ENCODE measurements around the gene ELMOD3.
"Not testable (repeated sequence)": the region's sequence is repeated elsewhere in the genome, so short reads cannot be mapped to it uniquely, and the experiment has no call there.

The ELMOD3 gene

DNA sequence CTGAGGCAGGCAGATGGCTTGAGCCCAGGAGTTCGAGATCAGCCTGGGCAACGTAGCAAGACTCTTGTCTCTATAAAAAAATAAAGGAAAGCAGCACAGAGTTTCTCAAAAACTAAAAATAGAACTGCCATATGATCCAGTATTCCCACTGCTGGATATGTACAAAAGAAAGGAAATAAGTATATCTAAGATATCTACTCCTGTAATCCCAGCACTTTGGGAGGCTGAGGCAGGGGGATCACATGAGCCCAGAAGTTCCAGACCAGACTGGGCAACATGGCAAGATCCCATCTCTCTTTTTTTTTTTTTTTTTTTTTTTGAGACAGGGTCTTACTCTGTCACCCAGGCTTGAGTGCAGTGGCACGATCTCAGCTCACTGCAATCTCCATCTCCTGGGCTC, 24.9 kb upstream of the ELMOD3 start:
- DNase-seq (ENCODE audit: low spot score): not testable (repeated sequence)

DNA sequence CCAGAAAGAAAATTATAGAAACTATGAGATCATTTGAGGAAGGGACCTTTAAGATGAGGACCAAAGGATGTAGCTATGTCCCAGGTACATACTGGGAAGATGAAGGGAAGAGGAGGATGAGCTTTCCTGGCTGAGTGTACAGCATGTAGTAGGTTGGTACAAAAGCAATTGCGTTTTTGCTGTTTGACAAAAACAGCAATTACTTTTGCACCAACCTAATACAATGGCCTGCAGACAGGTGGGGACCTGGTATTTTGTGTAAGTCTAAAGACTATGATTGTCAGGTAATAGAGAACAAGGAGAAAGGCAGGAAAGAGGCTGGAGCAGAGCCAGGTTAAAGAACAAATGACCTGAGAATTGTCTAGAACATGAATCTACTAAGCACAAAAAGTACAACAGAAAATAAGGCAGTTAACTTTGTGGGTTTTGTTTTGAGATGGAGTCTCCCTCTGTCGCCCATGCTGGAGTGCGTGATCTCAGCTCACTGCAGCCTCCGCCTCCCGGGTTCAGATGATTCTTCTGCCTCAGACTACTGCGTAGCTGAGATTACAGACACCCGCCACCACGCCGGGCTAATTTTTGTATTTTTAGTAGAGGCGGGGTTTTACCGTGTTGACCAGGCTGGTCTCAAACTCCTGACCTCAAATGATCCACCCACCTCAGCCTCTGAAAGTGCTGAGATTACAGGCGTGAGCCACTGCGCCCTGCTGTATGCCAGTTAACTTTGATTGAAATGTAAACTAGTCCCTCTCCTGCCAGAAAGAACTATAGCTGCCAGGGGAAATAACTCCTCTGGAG, 23.5 kb upstream of the ELMOD3 start:
- no peak for DNase-seq (ENCODE audit: low spot score)

DNA sequence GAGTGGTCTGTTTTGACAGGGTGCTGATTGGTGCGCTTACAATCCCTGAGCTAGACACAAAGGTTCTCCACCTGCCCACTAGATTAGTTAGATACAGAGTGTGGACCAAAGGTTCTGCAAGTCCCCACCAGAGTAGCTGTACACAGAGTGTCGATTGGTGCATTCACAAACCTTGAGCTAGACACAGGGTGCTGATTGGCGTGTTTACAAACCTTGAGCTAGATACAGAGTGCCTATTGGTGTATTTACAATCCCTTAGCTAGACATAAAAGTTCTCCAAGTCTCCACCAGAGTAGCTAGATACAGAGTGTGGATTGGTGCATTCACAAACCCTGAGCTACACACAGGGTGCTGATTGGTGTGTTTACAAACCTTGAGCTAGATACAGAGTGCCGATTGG, 20.7 kb upstream of the ELMOD3 start:
- not testable (repeated sequence) for DNase-seq (ENCODE audit: low spot score)

DNA sequence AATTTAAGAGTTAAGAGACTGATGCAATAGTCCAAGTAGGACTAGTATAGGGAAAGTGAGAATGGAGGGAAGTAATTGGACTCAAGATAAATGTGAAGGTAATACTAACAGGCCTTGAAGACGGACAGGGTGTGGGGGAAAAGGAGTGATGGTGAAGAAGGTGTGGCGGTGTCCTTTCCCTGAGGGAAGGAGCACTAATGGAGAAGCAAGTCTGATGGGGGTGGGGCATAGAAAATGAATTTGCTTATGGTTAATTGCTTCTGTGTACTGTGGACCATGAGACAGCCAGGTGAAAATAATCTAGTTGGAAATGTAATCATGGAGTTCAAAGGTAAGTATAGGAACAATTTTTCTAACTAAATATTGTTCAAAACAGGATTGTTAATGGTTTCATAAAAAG, 19.6 kb upstream of the ELMOD3 start:
- DNase-seq (ENCODE audit: low spot score): no peak

DNA sequence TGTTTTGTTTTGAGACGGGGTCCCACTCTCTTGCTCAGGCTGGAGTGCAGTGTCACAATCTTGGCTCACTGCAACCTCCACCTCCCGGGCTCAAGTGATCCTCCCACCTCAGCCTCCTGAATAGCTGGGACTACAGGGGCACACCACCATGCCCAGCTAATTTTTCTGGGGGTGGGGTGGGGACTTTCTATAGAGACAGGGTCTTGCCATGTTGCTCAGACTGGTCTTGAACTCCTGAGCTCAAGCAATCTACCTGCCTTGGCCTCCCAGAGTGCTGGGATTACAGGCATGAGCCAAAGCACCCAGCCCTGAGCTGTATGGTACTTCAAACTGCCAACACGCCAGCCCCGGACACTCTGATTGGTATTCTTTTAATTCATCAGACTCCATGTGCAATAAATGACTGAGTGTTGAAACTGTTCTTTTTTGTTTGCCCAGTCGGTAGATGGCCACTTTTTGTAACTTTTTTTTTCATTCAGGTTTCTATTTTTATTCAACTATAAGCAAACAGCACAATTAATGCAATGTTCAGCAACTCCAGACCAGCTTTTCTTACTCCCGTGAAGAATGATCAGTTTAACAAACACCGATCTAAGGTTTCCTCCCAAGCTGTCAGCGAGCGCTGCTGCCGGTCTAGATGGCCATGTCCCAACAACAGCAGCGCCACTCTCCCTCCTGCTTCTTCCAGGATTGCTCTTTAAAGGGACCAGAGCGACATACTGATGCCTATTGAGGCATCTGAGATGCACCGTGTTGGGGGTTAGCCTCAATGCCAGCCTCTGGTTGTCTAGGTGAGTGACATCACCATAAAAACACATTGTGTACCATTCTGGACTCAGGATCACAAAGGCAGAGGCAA, 14.3 kb upstream of the ELMOD3 start:
- no peak for DNase-seq (ENCODE audit: low spot score)

DNA sequence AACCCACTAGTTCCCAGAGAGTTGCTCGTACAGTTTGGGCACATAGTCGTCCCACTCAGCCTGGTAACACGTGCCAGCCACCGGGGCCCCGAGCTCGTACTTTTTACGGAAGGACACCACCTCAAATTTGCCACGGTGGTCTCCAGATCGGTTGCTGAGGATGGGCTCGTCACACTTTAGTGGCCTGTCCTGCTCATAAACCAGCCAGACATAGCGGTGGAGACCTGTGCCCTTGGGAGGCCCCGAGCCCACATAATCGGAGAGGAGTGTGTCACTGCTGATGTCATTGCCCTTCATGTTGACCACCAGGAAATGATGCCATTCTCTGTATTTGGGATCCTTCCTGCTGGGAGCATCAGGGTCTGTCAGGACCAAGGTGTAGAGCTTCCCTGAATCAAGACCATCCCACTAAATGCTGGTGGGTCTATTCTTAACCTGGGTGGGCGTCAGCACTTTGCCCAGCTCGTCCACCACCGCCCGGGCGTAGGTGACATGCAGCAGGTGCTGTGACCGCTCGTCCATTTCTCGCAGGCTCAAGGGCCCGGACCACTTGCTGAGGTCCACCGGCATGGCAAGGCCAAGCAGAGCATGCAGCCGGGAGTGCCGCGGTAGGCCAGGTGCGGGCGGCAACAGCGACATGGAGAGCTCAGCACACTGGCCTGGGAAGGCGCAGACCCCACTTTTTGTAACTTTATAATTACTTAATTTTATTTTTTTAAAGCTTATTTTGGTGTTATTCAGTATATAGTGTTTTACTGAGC, 13.1 kb upstream of the ELMOD3 start:
- DNase-seq (ENCODE audit: low spot score): no peak

DNA sequence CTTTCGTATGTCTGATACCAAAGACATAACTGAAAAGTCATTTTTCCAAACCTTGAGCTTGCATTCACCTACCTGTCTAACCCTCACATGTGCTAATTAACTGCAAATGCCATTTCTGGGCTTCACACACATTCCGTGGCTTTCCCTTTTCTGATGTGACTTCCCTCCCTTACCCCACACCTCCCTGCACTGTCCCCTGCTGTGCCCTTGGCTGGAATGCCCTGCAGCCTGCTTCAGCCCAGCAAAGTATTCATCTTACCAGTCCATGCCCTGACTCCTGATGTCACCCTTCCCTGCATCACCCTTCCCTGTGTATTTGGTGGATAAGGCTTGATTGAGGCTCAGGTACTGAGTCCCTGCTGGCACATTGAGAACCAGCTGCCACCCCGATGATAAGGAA, 12.4 kb upstream of the ELMOD3 start:
- DNase-seq (ENCODE audit: low spot score): no peak

DNA sequence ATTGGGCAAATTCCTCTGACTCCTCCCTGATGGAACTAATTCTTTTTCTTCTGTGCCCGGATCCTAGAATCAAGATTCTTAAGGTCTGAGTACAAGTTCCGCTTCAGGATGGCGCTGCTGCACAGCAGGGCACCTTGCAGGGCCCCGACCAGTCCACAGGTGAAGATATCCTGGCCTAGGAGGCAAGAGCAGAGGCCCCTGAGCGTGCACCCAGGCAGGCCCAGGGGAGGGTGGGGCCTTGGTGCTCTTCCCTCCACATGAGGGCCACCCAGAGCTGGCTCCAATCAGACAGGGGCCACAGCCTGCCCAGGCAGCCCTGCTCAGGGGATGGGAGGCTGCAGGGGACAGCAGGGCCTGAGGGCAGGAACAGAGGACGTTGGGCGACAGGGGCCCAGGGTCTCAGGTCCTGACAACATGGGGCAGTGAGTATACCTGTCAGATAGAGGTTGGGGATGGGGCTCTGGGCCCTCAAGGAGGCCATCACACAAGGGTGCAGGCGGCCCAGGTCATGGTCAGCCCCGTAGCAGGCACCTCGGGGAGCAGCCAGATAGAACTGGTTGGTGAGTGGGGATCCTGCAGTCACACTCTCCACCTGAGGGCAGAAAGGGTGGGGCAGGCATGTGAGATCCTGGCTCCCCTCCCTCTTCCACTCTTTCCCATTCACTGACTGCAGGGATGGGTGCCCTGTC, 11.2 kb upstream of the ELMOD3 start:
- not testable (repeated sequence) for DNase-seq (ENCODE audit: low spot score)

DNA sequence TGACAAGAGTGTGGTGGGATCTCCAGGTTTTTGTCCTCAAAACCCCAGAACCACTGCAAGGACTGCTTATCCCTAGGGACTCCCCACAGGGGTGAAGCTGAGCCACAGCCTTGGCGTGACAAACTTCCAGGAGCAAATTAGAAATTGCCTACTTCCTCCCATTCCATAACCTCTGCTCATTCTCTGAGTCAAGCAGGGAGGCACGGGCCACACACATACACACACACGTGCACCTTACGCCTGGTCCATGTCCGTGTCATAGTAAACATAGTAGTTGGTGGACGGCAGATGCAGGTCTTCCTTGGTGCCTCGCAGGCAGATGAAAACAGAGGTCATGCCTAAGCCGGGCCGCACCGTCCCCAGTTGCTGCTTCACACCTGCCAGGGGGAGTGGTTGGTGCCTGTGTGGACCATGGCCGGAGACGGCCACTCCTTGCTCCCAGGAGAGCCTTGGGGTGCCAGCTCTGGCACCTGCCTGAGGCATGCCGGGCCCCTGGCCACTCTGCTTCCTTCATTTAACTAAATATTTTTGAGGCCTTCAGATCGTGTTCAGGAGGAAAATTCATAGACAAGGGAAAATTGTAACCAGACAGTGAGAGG, 10.1 kb upstream of the ELMOD3 start:
- DNase-seq (ENCODE audit: low spot score): no peak

DNA sequence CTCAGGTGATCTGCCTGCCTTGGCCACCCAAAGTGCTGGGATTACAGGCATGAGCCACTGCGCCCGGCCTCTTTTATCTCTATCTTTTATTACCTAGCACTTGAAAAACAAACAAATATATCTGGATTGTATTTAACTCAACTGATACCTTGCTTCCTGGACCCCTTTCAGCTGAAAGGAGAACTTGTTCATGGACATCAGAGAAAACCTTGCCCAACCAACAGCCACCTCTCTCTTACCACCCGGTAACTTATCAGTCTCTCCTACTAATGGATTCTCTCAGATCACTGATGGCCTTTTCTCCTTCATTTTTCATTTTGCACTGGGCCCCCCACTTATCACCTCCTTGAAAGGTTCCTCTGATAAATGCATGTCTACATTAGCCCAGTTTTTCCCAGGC, 7.0 kb upstream of the ELMOD3 start:
- no peak for DNase-seq (ENCODE audit: low spot score)

DNA sequence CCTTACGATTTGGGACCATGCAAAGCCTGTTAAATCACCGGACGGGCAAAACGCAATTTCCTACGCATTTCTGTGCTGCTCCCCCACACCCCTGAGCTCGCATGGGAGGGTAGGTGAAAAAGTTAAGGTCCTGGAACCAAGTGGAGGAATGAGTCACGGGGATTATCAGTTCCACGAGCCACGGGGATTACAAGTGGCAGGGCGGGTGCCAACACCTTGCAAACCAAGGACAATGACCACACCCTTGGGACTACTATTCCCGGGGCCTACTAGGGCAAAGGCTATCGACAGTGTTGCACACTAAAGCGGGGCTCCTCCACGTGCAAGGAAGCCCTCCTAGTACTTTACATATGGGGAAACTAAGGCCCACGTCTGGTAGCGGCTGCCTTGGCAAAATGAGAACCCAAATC, 688 bp upstream of the ELMOD3 start:
- DNase-seq (ENCODE audit: low spot score): no peak

DNA sequence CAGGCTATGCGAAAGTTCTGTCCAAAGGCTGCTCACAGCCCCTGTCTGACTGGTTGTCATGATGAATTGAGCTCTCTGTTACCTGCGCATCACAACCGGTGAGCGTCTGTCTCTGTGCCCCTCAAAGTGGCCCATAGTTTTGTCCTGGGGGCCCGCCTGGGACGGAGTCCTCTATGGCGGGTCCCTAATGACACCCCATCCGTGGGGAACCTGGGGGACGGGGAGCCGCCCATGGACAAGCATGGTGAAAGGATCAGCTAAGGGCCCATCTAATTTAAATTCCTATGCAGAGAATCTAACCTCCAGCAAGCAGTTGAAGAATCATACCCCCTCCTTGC, 473 bp downstream of the ELMOD3 start:
- no peak for DNase-seq (ENCODE audit: low spot score)

DNA sequence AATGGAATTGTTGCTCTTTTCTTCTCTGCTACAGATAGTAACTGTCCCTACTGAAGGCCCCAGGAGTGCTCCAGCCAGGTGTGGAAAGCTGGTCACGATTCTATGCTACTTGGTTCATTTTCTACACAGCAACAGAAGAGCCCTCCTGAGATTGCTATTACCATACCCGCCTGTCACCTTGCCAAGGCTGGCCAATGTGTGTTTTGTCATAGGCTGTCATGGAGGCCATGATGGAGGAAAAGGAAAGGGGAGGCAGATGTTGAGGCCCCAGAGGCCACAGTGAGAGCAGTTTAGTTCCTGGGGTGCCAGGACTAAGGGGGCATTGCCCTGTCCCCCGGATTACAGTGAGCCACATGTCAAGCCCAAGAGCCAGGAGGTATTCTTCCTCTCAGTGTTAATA, 952 bp downstream of the ELMOD3 start:
- peak; percentile 14 for DNase-seq (ENCODE audit: low spot score)

DNA sequence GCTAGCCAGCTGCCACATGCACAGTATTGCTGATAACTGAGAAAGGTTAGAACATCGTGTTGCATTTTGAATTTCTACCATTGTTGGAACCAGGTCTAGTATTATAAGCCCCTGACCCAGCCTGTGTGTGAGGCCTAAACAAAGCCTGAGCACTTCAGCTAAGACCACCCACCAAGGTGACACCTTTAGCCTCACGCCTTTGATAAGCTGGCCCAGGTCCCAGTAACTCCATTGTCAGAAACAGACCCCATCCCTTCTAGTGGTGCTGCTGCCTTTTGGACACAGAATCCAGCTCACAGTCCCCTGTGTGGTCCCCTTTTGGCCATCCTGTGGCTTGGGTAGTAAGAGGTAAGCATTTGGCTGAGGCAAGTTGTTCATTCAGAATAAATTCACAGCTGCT, 1.6 kb downstream of the ELMOD3 start:
- no peak for DNase-seq (ENCODE audit: low spot score)

DNA sequence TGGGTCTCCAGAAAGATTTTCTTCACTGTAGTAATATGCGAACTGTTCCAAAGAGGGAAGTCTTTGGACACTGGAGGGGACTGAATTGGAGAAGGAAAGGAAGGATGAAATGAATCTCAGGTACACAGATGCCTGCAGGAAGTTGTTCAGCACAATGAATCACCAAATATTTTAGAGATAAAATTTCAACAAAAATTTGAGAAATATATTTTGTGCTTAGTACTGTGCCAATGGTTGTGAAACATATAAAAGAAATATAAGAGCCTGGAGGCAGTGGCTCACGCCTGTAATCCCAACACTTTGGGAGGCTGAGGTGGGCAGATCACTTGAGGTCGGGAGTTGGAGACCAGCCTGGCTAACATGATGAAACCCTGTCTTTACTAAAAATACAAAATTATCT, 3.2 kb downstream of the ELMOD3 start:
- no peak for DNase-seq (ENCODE audit: low spot score)

DNA sequence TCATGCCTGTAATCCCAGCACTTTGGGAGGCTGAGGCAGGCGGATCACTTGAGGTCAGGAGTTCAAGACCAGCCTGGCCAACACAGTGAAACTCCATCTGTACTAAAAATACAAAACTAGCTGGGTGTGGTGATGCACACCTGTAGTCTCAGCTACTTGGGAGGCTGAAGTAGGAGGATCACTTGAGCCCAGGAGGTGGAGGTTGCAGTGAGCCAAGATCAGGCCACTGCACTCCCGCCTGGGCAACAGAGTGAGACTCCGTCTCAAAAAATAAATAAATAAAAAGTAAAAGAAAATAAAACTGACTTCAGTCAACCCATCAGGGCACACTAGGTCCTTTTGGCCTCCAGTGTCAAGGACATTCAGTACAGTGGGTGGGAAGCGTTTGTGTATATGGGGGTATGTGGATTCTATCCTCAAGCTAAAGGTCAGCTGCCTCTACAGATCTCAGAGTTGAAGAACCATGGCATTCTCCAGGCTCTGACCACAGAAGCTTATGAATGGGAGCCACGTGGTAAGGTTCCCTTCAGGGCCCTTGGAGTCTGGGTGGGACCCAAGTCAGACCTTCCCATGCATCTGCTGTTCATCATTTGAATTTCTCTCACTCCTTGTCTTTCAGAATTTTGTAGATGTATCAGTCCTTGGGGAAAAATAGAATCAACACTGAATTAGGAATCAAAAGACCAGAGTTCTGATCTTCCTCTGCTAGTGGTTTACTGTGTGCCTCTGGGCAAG, 8.3 kb downstream of the ELMOD3 start:
- not testable (repeated sequence) for DNase-seq (ENCODE audit: low spot score)

DNA sequence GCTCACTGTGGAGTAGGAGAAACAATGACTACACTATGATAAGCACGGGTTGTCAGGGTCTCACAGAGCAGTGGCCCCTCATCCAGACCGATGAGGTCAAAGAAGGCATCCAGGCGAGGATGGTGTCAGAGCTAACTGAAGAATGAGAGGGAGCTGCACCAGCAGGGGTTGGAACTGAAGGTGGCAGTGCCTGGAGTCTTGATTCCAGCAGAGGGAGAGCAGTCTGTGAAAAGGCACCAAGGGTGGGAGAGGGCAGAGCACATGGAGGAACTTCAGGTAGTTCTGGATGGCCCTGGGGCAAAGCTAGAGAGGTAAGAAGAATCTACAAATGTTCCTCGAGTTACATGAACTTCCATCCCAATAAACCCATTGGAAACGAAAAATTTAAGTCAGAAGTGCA, 12.6 kb downstream of the ELMOD3 start:
- DNase-seq (ENCODE audit: low spot score): no peak

DNA sequence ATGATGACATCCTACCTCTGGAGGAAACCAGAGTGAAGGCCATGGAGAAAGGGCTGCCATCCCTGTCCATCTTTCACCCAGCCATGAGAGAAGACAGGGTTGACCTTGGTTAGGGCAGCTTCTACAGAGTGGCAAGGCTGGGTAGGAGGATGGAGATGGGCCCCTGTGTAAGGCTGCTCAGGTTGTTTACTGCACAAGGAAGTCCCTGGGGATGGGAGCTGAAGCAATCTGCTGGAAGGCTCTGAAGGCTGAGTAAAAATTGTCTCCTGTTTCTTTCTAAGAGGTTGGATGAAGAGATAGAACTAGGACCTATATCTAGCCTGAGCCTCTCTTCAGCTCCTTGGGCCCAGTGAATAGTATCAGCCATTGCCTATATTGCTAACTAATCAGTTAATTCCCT, 14.4 kb downstream of the ELMOD3 start:
- no peak for DNase-seq (ENCODE audit: low spot score)

DNA sequence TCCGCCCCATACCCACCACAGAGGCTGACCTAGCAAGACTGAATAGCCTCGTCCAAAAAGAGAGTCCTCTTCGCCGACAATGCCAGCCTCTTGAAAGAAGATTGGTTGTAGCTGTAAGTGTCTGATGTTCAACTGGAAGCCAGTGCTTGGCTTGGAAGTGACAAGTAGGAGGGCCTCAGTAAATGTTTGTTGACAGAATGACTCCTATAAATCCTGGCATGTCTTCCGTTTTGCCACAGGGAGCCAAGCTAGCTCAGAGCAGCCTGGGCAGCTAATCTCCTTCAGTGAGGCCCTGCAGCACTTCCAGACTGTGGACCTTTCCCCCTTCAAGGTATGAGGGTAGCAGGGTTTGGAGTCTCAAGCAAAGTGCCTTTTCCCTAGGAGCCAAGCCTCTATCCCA, 14.9 kb downstream of the ELMOD3 start:
- DNase-seq (ENCODE audit: low spot score): no peak

DNA sequence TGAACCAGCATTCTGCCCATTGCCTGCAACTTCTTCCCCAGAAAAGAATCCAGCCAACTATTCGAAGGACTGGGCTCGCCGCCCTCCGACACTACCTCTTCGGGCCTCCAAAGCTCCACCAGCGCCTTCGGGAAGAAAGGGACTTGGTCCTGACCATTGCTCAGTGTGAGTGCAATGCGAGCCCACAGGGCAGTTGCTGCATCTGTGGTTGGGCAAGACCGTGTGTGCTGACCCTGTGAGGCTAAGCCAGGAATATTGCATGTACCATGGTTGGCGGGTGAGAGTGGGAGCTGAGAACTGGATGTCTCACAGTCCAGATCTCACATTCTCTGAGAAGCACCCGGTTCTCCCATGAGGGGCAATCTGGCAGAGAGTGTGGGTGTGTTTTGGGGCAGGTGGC, 16.5 kb downstream of the ELMOD3 start:
- no peak for DNase-seq (ENCODE audit: low spot score)
